Keratinocyte (primary cell): ENCODE measurements around the gene ACVR1. TPM values are rescaled to one million over a fixed set of nuclear protein-coding genes. Genes with fewer than 3 reads are reported as not detected.

Experiments
- DNase-seq: peaks from one replicate; pipeline ENCODE4 v3.0.0-alpha.2; 2011; ENCODE audit warnings: low read depth, missing footprints, low spot score
- FAIRE-seq: peaks from 2 replicates; lab custom pipeline; 2011; peaks lifted over from hg19 to GRCh38; lab: Jason Lieb, UNC
- H2AFZ ChIP-seq: 2 replicates; pipeline ENCODE4 v1.6.0; 2012; ENCODE audit warnings: low read length, control low read depth, inconsistent platforms; ENCODE audit not compliant: control insufficient read depth
- H3K27ac ChIP-seq: 2 replicates; pipeline ENCODE4 v1.5.1; 2011; ENCODE audit warnings: low read length; ENCODE audit not compliant: control insufficient read depth, insufficient read depth
- H3K27me3 ChIP-seq: 3 replicates; pipeline ENCODE4 v1.6.0; 2011; ENCODE audit warnings: low read length; ENCODE audit not compliant: control insufficient read depth, insufficient read depth; ENCODE audit errors: extremely low read depth
- H3K36me3 ChIP-seq, 2 experiments: 2 replicates in 1 of 2; 3 replicates in 1 of 2; pipeline ENCODE4 v1.5.1; 2011; ENCODE audit warnings: low read length in 2 of 2, mild to moderate bottlenecking in 1 of 2; ENCODE audit not compliant: control insufficient read depth in 2 of 2, insufficient read depth in 2 of 2; ENCODE audit errors: extremely low read depth in 1 of 2
- H3K4me1 ChIP-seq: 3 replicates; pipeline ENCODE4 v1.5.1; 2011; ENCODE audit warnings: low read length; ENCODE audit not compliant: control insufficient read depth, insufficient read depth; ENCODE audit errors: extremely low read depth
- H3K4me2 ChIP-seq: 3 replicates; pipeline ENCODE4 v1.6.0; 2011; ENCODE audit warnings: low read depth, low read length; ENCODE audit not compliant: control insufficient read depth, insufficient read depth; ENCODE audit errors: extremely low read depth
- H3K4me3 ChIP-seq, 3 experiments: fragments of 200-600 bp in 1 of 3; sonication (generic) in 1 of 3; 2 replicates in 2 of 3; 3 replicates in 1 of 3; pipeline ENCODE4 v1.5.1; 2011 to 2016; ENCODE audit warnings: low read length in 3 of 3, mild to moderate bottlenecking in 3 of 3, control low read depth in 2 of 3, inconsistent platforms in 1 of 3, low read depth in 1 of 3, mixed read lengths in 1 of 3, mixed run types in 1 of 3, moderate library complexity in 1 of 3; ENCODE audit not compliant: control insufficient read depth in 2 of 3, insufficient read depth in 2 of 3; ENCODE audit errors: extremely low read depth in 1 of 3
- H3K79me2 ChIP-seq: 2 replicates; pipeline ENCODE4 v1.6.0; 2012; ENCODE audit warnings: low read length; ENCODE audit not compliant: control insufficient read depth, insufficient read depth
- H3K9ac ChIP-seq: 3 replicates; pipeline ENCODE4 v1.6.0; 2011; ENCODE audit warnings: low read length; ENCODE audit not compliant: control insufficient read depth, insufficient read depth; ENCODE audit errors: extremely low read depth
- H3K9me1 ChIP-seq: 3 replicates; pipeline ENCODE4 v1.6.0; 2011; ENCODE audit warnings: low read length; ENCODE audit not compliant: control insufficient read depth, insufficient read depth; ENCODE audit errors: extremely low read depth
- H3K9me3 ChIP-seq: 2 replicates; pipeline ENCODE4 v1.5.1; 2012; ENCODE audit warnings: low read depth, low read length; ENCODE audit not compliant: control insufficient read depth
- H4K20me1 ChIP-seq: 3 replicates; pipeline ENCODE4 v1.6.0; 2011; ENCODE audit warnings: low read length; ENCODE audit not compliant: control insufficient read depth, insufficient read depth; ENCODE audit errors: extremely low read depth
- CTCF ChIP-seq, 3 experiments: IDR thresholded peaks in 1 of 3; conservative IDR thresholded peaks in 1 of 3; optimal IDR thresholded peaks in 1 of 3; 2 replicates in 2 of 3; 3 replicates in 1 of 3; pipeline versions ENCODE3 to v1.5.1; 2011; ENCODE audit warnings: low read length in 3 of 3, mild to moderate bottlenecking in 3 of 3, moderate library complexity in 2 of 3, control low read depth in 1 of 3, inconsistent platforms in 1 of 3; ENCODE audit not compliant: insufficient read depth in 2 of 3; ENCODE audit errors: extremely low read depth in 1 of 3
- EZH2 ChIP-seq: IDR thresholded peaks from one replicate; pipeline ENCODE4 v1.6.1; 2012; ENCODE audit warnings: inconsistent platforms, mild to moderate bottlenecking, low read length, moderate library complexity
- dilution Hi-C: fragments of 300-500 bp; cut with MboI; formaldehyde crosslinking; loops from one replicate; pipeline ENCODE4 v1.7.0; 2020; ENCODE audit warnings: low sequenced_read_pairs; ENCODE audit not compliant: extremely low pct_ligation_motif_present
- polyA plus RNA-seq, 5 experiments: library from polyadenylated mRNA; depleted of rRNA in 3 of 5; stranded (reverse) in 3 of 5; stranded (forward) in 1 of 5; unstranded in 1 of 5; fragments of >200 nt; gene quantifications; 1 replicate in 1 of 5; 2 replicates in 3 of 5; 3 replicates in 1 of 5; pipeline versions ENCODE4 v1.2.1 to v1.2.3, GENCODE V29; 2011 to 2012; ENCODE audit warnings: missing spikeins in 2 of 5, low read depth in 1 of 5, low replicate concordance in 1 of 5

The ACVR1 gene
- polyA plus RNA-seq, 1 donor (not counting 4 experiments of a cell fraction or from before 2014, with no cell fraction given) = 30.8 TPM

GRCh38 chr2:157876786-157877138 is 632 bp upstream of the ACVR1 start:
- Histone ChIP-seq H4K20me1 (no peaks in the 10 kb centered on the region), H3K4me3 (peak overlapping the region; percentile 79 to 87 (median 82)), H3K36me3 (peaks cover 0 to 4% of the 10 kb centered on the region in 2 experiments), H3K9me3 (no peaks in the 10 kb centered on the region), H3K79me2 (peaks cover 24% of the 10 kb centered on the region), H2AFZ (peak overlapping the region; percentile 88), H3K4me2 (peak overlapping the region; percentile 99), H3K27ac (peak overlapping the region; percentile 68), H3K9me1 (no peaks in the 10 kb centered on the region), H3K27me3 (no peaks in the 10 kb centered on the region), H3K9ac (peak overlapping the region; percentile 81), H3K4me1 (peaks cover 41% of the 10 kb centered on the region)
- no peak for DNase-seq
- TF ChIP-seq CTCF (optimal IDR thresholded peaks at IDR 0.05 in 1 of 3, IDR thresholded peaks at IDR 0.05 in 1 of 3, conservative IDR thresholded peaks at IDR 0.05 in 1 of 3; ENCODE audit: extremely low read depth in 1 of 3, insufficient read depth in 2 of 3, low read length in 3 of 3) (no peak), EZH2 (no peak)
- peak; percentile 60 for FAIRE-seq
- dilution Hi-C loops = no loop called here

- Histone ChIP-seq H3K4me1 (peaks cover 36% of the 10 kb centered on the region), H3K4me3 (peak overlapping the region; percentile 79 to 84 (median 82)), H3K27ac (peak overlapping the region; percentile 88), H3K79me2 (peaks cover 35% of the 10 kb centered on the region), H3K9me3 (no peaks in the 10 kb centered on the region), H3K36me3 (peaks cover 0 to 4% of the 10 kb centered on the region in 2 experiments), H4K20me1 (no peaks in the 10 kb centered on the region), H2AFZ (peak overlapping the region; percentile 49), H3K9me1 (no peaks in the 10 kb centered on the region), H3K27me3 (no peaks in the 10 kb centered on the region), H3K9ac (peak overlapping the region; percentile 81), H3K4me2 (no peak overlapping the region)
- dilution Hi-C loops = no loop called here
- DNase-seq = no peak
- no peak for FAIRE-seq
- TF ChIP-seq CTCF (optimal IDR thresholded peaks at IDR 0.05 in 1 of 3, IDR thresholded peaks at IDR 0.05 in 1 of 3, conservative IDR thresholded peaks at IDR 0.05 in 1 of 3; ENCODE audit: extremely low read depth in 1 of 3, insufficient read depth in 2 of 3, low read length in 3 of 3) = no peak
- TF ChIP-seq EZH2 = no peak
Observed at GRCh38 chr2:157875641-157876065, 477 bp downstream of the ACVR1 start.
